GM23338 (cell line): ENCODE data around the gene MMP24OS. TPM values are rescaled to one million over a fixed set of nuclear protein-coding genes. Genes with fewer than 3 reads are reported as not detected.

ENCODE experiments used
- ATAC-seq: fragments of 200-7000 bp; cut with Tn5 transposase; 3 replicates; pipeline ENCODE4 v1.9.1; 2020
- DNase-seq: peaks from one replicate; pipeline ENCODE4 v3.0.0-alpha.2; 2015; ENCODE audit warnings: low spot score
- H2AFZ ChIP-seq: fragments of 200-600 bp; sonication (generic); 2 replicates; pipeline ENCODE4 v1.8.0; 2016; ENCODE audit warnings: antibody characterized with exemption, mild to moderate bottlenecking, moderate library complexity
- H3F3A ChIP-seq: fragments of 200-600 bp; sonication (generic); replicated peaks from 2 replicates; pipeline ENCODE4 v1.8.0; 2017; ENCODE audit warnings: antibody characterized with exemption, mixed run types, low read depth
- H3K27ac ChIP-seq: fragments of 200-600 bp; sonication (generic); 2 replicates; pipeline ENCODE4 v1.6.1; 2016; ENCODE audit warnings: low read depth
- H3K27me3 ChIP-seq: fragments of 200-600 bp; sonication (generic); 2 replicates; pipeline ENCODE4 v1.8.0; 2016; ENCODE audit warnings: mild to moderate bottlenecking, mixed run types, moderate library complexity; ENCODE audit not compliant: insufficient read depth
- H3K36me3 ChIP-seq: fragments of 200-600 bp; sonication (generic); 2 replicates; pipeline ENCODE4 v1.8.0; 2016; ENCODE audit warnings: mild to moderate bottlenecking; ENCODE audit not compliant: insufficient read depth
- H3K4me1 ChIP-seq: fragments of 200-600 bp; sonication (generic); 2 replicates; pipeline ENCODE4 v1.8.0; 2016; ENCODE audit warnings: mild to moderate bottlenecking, moderate library complexity; ENCODE audit not compliant: insufficient read depth
- H3K4me2 ChIP-seq: fragments of 200-600 bp; sonication (generic); 2 replicates; pipeline ENCODE4 v1.7.1; 2017; ENCODE audit warnings: mixed run types
- H3K4me3 ChIP-seq: fragments of 200-600 bp; sonication (generic); 2 replicates; pipeline ENCODE4 v1.6.1; 2016; ENCODE audit warnings: mixed run types
- H3K79me2 ChIP-seq: fragments of 200-600 bp; sonication (generic); replicated peaks from 2 replicates; pipeline ENCODE4 v1.8.0; 2017; ENCODE audit warnings: mild to moderate bottlenecking; ENCODE audit not compliant: insufficient read depth
- H3K9me2 ChIP-seq: fragments of 200-600 bp; sonication (generic); 2 replicates; pipeline ENCODE4 v1.8.0; 2017; ENCODE audit not compliant: insufficient read depth
- H4K20me1 ChIP-seq: fragments of 200-600 bp; sonication (generic); replicated peaks from 2 replicates; pipeline ENCODE4 v1.8.0; 2017; ENCODE audit warnings: mild to moderate bottlenecking; ENCODE audit not compliant: insufficient read depth
- H3K27ac Mint-ChIP-seq: 2 replicates; pipeline ENCODE4 v1.8.0; 2020; ENCODE audit warnings: inconsistent platforms, mild to moderate bottlenecking, moderate library complexity, mixed read lengths
- H3K27me3 Mint-ChIP-seq: 3 replicates; pipeline ENCODE4 v1.8.0; 2022; ENCODE audit warnings: low read depth, mild to moderate bottlenecking, moderate library complexity, mixed read lengths, inconsistent platforms; ENCODE audit not compliant: insufficient read depth, poor library complexity
- H3K36me3 Mint-ChIP-seq: 3 replicates; pipeline ENCODE4 v1.8.0; 2021; ENCODE audit warnings: low read depth, mild to moderate bottlenecking, inconsistent platforms, moderate library complexity, mixed read lengths
- H3K4me1 Mint-ChIP-seq: 3 replicates; pipeline ENCODE4 v1.8.0; 2020; ENCODE audit warnings: mild to moderate bottlenecking, inconsistent platforms, mixed read lengths
- H3K4me3 Mint-ChIP-seq: 3 replicates; pipeline ENCODE4 v1.8.0; 2021; ENCODE audit warnings: moderate library complexity, mild to moderate bottlenecking, inconsistent platforms, mixed read lengths
- H3K9me3 Mint-ChIP-seq: 3 replicates; pipeline ENCODE4 v1.8.0; 2020; ENCODE audit warnings: moderate library complexity, mild to moderate bottlenecking, inconsistent platforms, mixed read lengths
- EZH2 ChIP-seq: fragments of 200-600 bp; sonication (generic); IDR thresholded peaks from one replicate; pipeline ENCODE4 v1.8.0; 2017; ENCODE audit warnings: antibody characterized with exemption, mild to moderate bottlenecking, low read depth; ENCODE audit not compliant: unreplicated experiment
- EZH2phosphoT487 ChIP-seq: fragments of 200-600 bp; sonication (generic); IDR thresholded peaks from one replicate; pipeline ENCODE4 v1.8.1; 2018; ENCODE audit warnings: antibody characterized with exemption; ENCODE audit not compliant: unreplicated experiment
- NANOG ChIP-seq: IDR thresholded peaks from 2 replicates; pipeline ENCODE4 v1.6.1; 2016; ENCODE audit warnings: antibody characterized with exemption, borderline replicate concordance
- POLR2AphosphoS5 ChIP-seq: IDR thresholded peaks from 2 replicates; pipeline ENCODE4 v1.6.1; 2016; ENCODE audit warnings: antibody characterized with exemption, low read depth
- STAT1 ChIP-seq: IDR thresholded peaks from one replicate; pipeline ENCODE4 v1.6.1; 2016; ENCODE audit warnings: antibody characterized with exemption; ENCODE audit not compliant: unreplicated experiment
- ZNF114 ChIP-seq: fragments of 250-450 bp; sonication (Bioruptor Pico); IDR thresholded peaks from 2 replicates; pipeline ENCODE4 v1.5.0; 2020; ENCODE audit warnings: mild to moderate bottlenecking, moderate library complexity
- ZNF331 ChIP-seq: fragments of 250-450 bp; sonication (Bioruptor Pico); IDR thresholded peaks from 2 replicates; pipeline ENCODE4 v1.5.0; 2020; ENCODE audit warnings: low read depth, mild to moderate bottlenecking, moderate library complexity
- ZNF462 ChIP-seq: fragments of 250-450 bp; sonication (Bioruptor Pico); IDR thresholded peaks from 2 replicates; pipeline ENCODE4 v1.5.0; 2020; ENCODE audit warnings: mild to moderate bottlenecking, moderate library complexity
- polyA plus RNA-seq: library from polyadenylated mRNA; unstranded; fragments of >200 nt; fragmentation: Nextera tagmentation; extraction: Ambion mirVana; gene quantifications from 2 replicates; pipeline ENCODE4 v1.2.1, GENCODE V29; 2016
- total RNA-seq: library from RNA; depleted of rRNA; stranded (reverse); fragments of >200 nt; shearing (Covaris generic); gene quantifications from 2 replicates; pipeline ENCODE4 v1.2.3, GENCODE V29; 2014
- TF ChIP-seq, protein P1 (sequence below): IDR thresholded peaks from 2 replicates; pipeline ENCODE4 v1.6.1; 2016; ENCODE audit warnings: antibody characterized with exemption
- TF ChIP-seq, protein P2 (sequence below), 2 experiments: fragments of 200-600 bp in 1 of 2; sonication (generic) in 1 of 2; conservative IDR thresholded peaks; 2 replicates each; pipeline versions ENCODE4 v1.5.1 to v1.6.1; 2016 to 2017; ENCODE audit warnings: antibody characterized with exemption in 2 of 2, low read depth in 2 of 2, mild to moderate bottlenecking in 2 of 2, moderate library complexity in 1 of 2

The MMP24OS gene
- total and polyA plus RNA-seq, 2 experiments from 2014 or later = 10.5 to 25.4 TPM

DNA sequence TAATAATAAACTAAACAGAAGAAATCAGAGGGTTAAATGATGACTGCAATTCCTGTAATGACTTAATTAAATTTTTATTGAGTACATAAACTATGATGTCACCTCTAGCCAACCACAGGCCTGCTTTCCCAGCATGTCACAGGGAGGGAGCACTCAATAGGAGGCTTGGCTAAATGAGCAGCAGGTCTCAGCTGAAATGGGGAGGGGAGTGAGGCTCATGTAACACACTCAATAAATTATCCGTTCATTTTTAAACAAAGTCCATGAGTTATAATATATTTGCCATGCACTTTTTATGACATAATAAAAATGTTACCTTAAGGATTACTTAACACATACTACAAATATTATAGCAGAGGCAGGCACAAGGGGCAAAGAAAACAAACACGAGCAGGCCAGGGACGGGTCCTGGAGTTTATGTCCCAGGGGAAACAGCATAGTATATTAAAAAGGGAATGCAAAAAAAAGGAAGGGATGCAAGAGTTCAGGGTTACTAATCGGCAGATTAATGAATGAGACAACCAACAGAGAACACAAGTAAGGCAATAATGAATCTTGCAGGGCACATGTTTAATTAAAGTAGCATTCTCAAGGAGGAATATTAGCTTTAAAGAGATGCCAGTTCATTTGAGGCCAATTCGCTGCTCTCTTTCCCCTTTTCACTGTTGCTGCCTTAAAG, 41.4 kb upstream of the MMP24OS start:
- TF ChIP-seq, protein P1, sequence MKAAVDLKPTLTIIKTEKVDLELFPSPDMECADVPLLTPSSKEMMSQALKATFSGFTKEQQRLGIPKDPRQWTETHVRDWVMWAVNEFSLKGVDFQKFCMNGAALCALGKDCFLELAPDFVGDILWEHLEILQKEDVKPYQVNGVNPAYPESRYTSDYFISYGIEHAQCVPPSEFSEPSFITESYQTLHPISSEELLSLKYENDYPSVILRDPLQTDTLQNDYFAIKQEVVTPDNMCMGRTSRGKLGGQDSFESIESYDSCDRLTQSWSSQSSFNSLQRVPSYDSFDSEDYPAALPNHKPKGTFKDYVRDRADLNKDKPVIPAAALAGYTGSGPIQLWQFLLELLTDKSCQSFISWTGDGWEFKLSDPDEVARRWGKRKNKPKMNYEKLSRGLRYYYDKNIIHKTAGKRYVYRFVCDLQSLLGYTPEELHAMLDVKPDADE = no peak
- no peak overlapping the region for H3K27ac ChIP-seq

GRCh38 chr20:35318502-35319157, 40.7 kb upstream of the MMP24OS start:
- Mint-ChIP-seq H3K36me3 (no peaks in the 10 kb centered on the region), H3K9me3 (no peaks in the 10 kb centered on the region; the same call in 2 of the 3 replicates), H3K4me3 (no peak overlapping the region), H3K27ac (peak overlapping the region; percentile 41; the same call in 1 of the 2 replicates), H3K27me3 (peaks cover 5% of the 10 kb centered on the region), H3K4me1 (peaks cover 30% of the 10 kb centered on the region)
- H3K9me2 ChIP-seq = no peaks in the 10 kb centered on the region
- no peak for DNase-seq
- peaks cover 8% of the 10 kb centered on the region for H3K4me1 ChIP-seq
- H3K36me3 ChIP-seq = no peaks in the 10 kb centered on the region
- no peaks in the 10 kb centered on the region for H4K20me1 ChIP-seq
- ATAC-seq = no peak
- no peak overlapping the region for H3K4me3 ChIP-seq
- H3K27me3 ChIP-seq = no peaks in the 10 kb centered on the region
- H3K79me2 ChIP-seq = no peaks in the 10 kb centered on the region
- no peaks in the 10 kb centered on the region for H3F3A ChIP-seq
- no peak overlapping the region for H3K27ac ChIP-seq
- H3K4me2 ChIP-seq = no peak overlapping the region
- H2AFZ ChIP-seq = no peak overlapping the region
- TF ChIP-seq EZH2phosphoT487 = no peak
- no peak for TF ChIP-seq EZH2
- TF ChIP-seq ZNF114 (CRISPR knock-in tag) = no peak
- TF ChIP-seq, protein P2, sequence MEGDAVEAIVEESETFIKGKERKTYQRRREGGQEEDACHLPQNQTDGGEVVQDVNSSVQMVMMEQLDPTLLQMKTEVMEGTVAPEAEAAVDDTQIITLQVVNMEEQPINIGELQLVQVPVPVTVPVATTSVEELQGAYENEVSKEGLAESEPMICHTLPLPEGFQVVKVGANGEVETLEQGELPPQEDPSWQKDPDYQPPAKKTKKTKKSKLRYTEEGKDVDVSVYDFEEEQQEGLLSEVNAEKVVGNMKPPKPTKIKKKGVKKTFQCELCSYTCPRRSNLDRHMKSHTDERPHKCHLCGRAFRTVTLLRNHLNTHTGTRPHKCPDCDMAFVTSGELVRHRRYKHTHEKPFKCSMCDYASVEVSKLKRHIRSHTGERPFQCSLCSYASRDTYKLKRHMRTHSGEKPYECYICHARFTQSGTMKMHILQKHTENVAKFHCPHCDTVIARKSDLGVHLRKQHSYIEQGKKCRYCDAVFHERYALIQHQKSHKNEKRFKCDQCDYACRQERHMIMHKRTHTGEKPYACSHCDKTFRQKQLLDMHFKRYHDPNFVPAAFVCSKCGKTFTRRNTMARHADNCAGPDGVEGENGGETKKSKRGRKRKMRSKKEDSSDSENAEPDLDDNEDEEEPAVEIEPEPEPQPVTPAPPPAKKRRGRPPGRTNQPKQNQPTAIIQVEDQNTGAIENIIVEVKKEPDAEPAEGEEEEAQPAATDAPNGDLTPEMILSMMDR (conservative IDR thresholded peaks at IDR 0.05; ENCODE audit: low read depth in 2 of 2) = no peak
- TF ChIP-seq POLR2AphosphoS5 = no peak
- TF ChIP-seq STAT1 = no peak
- no peak for TF ChIP-seq ZNF462
- TF ChIP-seq, protein P1 = no peak
- no peak for TF ChIP-seq NANOG
- no peak for TF ChIP-seq ZNF331 (CRISPR knock-in tag)

More for the DNA sequence above, 41.4 kb upstream of the MMP24OS start:
- Histone ChIP-seq H3K9me2 (no peaks in the 10 kb centered on the region), H3K4me3 (no peak overlapping the region), H3K79me2 (no peaks in the 10 kb centered on the region), H4K20me1 (no peaks in the 10 kb centered on the region), H3F3A (no peaks in the 10 kb centered on the region), H3K36me3 (no peaks in the 10 kb centered on the region), H3K4me1 (peaks cover 8% of the 10 kb centered on the region), H3K27me3 (no peaks in the 10 kb centered on the region), H3K4me2 (no peak overlapping the region), H2AFZ (no peak overlapping the region)
- Mint-ChIP-seq H3K4me3 (no peak overlapping the region), H3K36me3 (no peaks in the 10 kb centered on the region), H3K27ac (0 out of 2 replicates have a peak overlapping the region, but pooled peaks have one; percentile 2), H3K9me3 (no peaks in the 10 kb centered on the region; the same call in 2 of the 3 replicates), H3K27me3 (peaks cover 4% of the 10 kb centered on the region), H3K4me1 (peaks cover 28% of the 10 kb centered on the region)
- no peak; the same call in 2 of the 3 replicates for ATAC-seq
- no peak for DNase-seq
